Suprapubic skin (tissue), 4 donors: ENCODE results near the gene KRT77. TPM values are rescaled to one million over a fixed set of nuclear protein-coding genes. Genes with fewer than 3 reads are reported as not detected.

Source experiments
- DNase-seq, 2 donors: peaks; one replicate each; pipeline ENCODE4 v3.0.0-alpha.2; 2019; ENCODE audit warnings: low spot score in 2 of 2
- H3K27ac ChIP-seq: fragments of 200-600 bp; sonication (generic); one replicate; pipeline ENCODE4 v1.5.1; 2019
- H3K27me3 ChIP-seq: fragments of 200-600 bp; sonication (generic); one replicate; pipeline ENCODE4 v1.5.1; 2019
- H3K36me3 ChIP-seq: fragments of 200-600 bp; sonication (generic); one replicate; pipeline ENCODE4 v1.5.1; 2019
- H3K4me1 ChIP-seq: fragments of 200-600 bp; sonication (generic); one replicate; pipeline ENCODE4 v1.5.1; 2019
- H3K4me3 ChIP-seq: fragments of 200-600 bp; sonication (generic); one replicate; pipeline ENCODE4 v1.5.1; 2019; ENCODE audit warnings: mild to moderate bottlenecking
- H3K9me3 ChIP-seq: fragments of 200-600 bp; sonication (generic); one replicate; pipeline ENCODE4 v1.5.1; 2019
- EP300 ChIP-seq: sonication (generic); formaldehyde crosslinking; IDR thresholded peaks from one replicate; pipeline ENCODE4 v1.6.1; 2017; ENCODE audit warnings: antibody characterized with exemption
- POLR2A ChIP-seq, 2 donors: fragments of 450-650 bp; IDR thresholded peaks; one replicate each; pipeline ENCODE4 v1.6.1; 2017; ENCODE audit warnings: antibody characterized with exemption in 2 of 2, mild to moderate bottlenecking in 2 of 2, moderate library complexity in 2 of 2
- POLR2AphosphoS5 ChIP-seq, 3 donors: sonication (generic); formaldehyde crosslinking; IDR thresholded peaks; one replicate each; pipeline ENCODE4 v1.6.1; 2017; ENCODE audit warnings: antibody characterized with exemption in 3 of 3
- WGBS: methylation state at CpG from one replicate; pipeline ENCODE4 v1.1.5; 2018; 5-methylcytosine and 5-hydroxymethylcytosine counted together
- total RNA-seq, 4 donors: library from RNA; depleted of rRNA; stranded (reverse); fragments of >200 nt; gene quantifications; one replicate each; pipeline ENCODE4 v1.1.0, GENCODE V29; 2016
- TF ChIP-seq, protein P1 (sequence below), 2 donors: fragments of 200-600 bp in 1 of 2; fragments of 450-650 bp in 1 of 2; sonication (generic) in 1 of 2; IDR thresholded peaks; one replicate each; pipeline ENCODE4 v1.5.1; 2016 to 2019; ENCODE audit warnings: antibody characterized with exemption in 2 of 2, mild to moderate bottlenecking in 1 of 2, moderate library complexity in 1 of 2

KRT77 gene
- total RNA-seq, 4 donors from 2014 or later, result 146 to 424 (median 275) TPM

- no peaks in the 10 kb centered on the region for H3K4me1 ChIP-seq
- no peaks in the 10 kb centered on the region for H3K9me3 ChIP-seq
- WGBS, result 84% methylated on average over 5 of the region's 5 CpGs
- no peaks in the 10 kb centered on the region for H3K36me3 ChIP-seq
- no peak for DNase-seq
- no peak overlapping the region for H3K4me3 ChIP-seq
- peaks cover 13% of the 10 kb centered on the region for H3K27me3 ChIP-seq
- H3K27ac ChIP-seq, result no peak overlapping the region
- TF ChIP-seq POLR2A (IDR thresholded peaks at IDR 0.05), result no peak
- no peak for TF ChIP-seq EP300
- TF ChIP-seq, protein P1, sequence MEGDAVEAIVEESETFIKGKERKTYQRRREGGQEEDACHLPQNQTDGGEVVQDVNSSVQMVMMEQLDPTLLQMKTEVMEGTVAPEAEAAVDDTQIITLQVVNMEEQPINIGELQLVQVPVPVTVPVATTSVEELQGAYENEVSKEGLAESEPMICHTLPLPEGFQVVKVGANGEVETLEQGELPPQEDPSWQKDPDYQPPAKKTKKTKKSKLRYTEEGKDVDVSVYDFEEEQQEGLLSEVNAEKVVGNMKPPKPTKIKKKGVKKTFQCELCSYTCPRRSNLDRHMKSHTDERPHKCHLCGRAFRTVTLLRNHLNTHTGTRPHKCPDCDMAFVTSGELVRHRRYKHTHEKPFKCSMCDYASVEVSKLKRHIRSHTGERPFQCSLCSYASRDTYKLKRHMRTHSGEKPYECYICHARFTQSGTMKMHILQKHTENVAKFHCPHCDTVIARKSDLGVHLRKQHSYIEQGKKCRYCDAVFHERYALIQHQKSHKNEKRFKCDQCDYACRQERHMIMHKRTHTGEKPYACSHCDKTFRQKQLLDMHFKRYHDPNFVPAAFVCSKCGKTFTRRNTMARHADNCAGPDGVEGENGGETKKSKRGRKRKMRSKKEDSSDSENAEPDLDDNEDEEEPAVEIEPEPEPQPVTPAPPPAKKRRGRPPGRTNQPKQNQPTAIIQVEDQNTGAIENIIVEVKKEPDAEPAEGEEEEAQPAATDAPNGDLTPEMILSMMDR (IDR thresholded peaks at IDR 0.05), result no peak
- no peak for TF ChIP-seq POLR2AphosphoS5 (IDR thresholded peaks at IDR 0.05)
Observed at GRCh38 chr12:52745554-52745953, 42.2 kb upstream of the KRT77 start.

DNA sequence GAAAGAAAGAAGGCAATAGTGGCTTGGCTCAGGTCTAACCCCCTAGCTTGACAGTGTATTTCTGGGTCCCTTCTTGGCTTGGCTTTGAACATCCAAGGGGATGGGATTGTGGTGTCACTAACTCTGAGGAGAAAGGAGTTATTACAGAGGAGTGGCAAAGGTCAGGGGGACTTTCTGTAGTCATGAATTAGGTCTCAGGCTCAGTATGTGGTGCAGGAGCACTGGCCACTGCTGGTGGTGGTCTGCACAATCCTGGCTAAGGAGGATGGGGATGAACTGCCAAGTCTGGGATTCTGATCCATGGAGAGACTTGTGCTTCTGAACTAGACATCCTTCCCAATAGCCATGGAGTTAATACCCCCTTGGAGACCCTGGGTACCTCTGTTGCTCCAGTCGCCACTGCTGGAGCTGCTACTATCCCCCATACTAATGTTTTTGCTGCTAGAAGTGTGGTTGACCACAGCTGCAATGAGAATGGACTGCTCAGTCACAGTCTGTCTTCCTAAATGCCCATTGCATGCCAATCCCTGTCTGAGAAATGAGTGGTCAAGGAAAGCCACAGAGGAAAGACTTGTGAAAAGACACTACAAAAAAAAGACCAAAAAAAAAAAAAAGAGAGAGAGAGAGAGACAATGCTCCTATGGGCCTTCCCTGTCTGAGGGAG lies 41.3 kb upstream of the KRT77 start:
- no peaks in the 10 kb centered on the region for H3K36me3 ChIP-seq
- no peaks in the 10 kb centered on the region for H3K9me3 ChIP-seq
- H3K4me1 ChIP-seq, result no peaks in the 10 kb centered on the region
- H3K27me3 ChIP-seq, result peaks cover 13% of the 10 kb centered on the region
- H3K4me3 ChIP-seq, result no peak overlapping the region
- H3K27ac ChIP-seq, result no peak overlapping the region
- WGBS, result no CpG with 5 or more reads among the region's 1 CpG
- DNase-seq, result no peak
- TF ChIP-seq POLR2A (IDR thresholded peaks at IDR 0.05) (no peak), POLR2AphosphoS5 (IDR thresholded peaks at IDR 0.05) (no peak), EP300 (no peak)
- TF ChIP-seq, protein P1 (IDR thresholded peaks at IDR 0.05), result no peak

- peaks cover 13% of the 10 kb centered on the region for H3K27me3 ChIP-seq
- WGBS, result 68% methylated on average over 3 of the region's 3 CpGs
- no peaks in the 10 kb centered on the region for H3K9me3 ChIP-seq
- H3K36me3 ChIP-seq, result no peaks in the 10 kb centered on the region
- no peaks in the 10 kb centered on the region for H3K4me1 ChIP-seq
- no peak overlapping the region for H3K4me3 ChIP-seq
- TF ChIP-seq EP300 (no peak), POLR2A (IDR thresholded peaks at IDR 0.05) (no peak), POLR2AphosphoS5 (IDR thresholded peaks at IDR 0.05) (no peak)
- TF ChIP-seq, protein P1 (IDR thresholded peaks at IDR 0.05), result no peak
- no peak overlapping the region for H3K27ac ChIP-seq
- DNase-seq, result no peak
Observed at GRCh38 chr12:52742822-52743457, 39.6 kb upstream of the KRT77 start.

GRCh38 chr12:52742196-52742580 lies 38.9 kb upstream of the KRT77 start:
- Histone ChIP-seq H3K4me3 (no peak overlapping the region), H3K27ac (no peak overlapping the region), H3K4me1 (no peaks in the 10 kb centered on the region), H3K27me3 (peaks cover 13% of the 10 kb centered on the region), H3K9me3 (no peaks in the 10 kb centered on the region), H3K36me3 (no peaks in the 10 kb centered on the region)
- TF ChIP-seq POLR2A (IDR thresholded peaks at IDR 0.05) (no peak), POLR2AphosphoS5 (IDR thresholded peaks at IDR 0.05) (no peak), EP300 (no peak)
- TF ChIP-seq, protein P1 (IDR thresholded peaks at IDR 0.05), result no peak
- WGBS, result 67% methylated on average over 3 of the region's 7 CpGs
- DNase-seq, result no peak

DNA sequence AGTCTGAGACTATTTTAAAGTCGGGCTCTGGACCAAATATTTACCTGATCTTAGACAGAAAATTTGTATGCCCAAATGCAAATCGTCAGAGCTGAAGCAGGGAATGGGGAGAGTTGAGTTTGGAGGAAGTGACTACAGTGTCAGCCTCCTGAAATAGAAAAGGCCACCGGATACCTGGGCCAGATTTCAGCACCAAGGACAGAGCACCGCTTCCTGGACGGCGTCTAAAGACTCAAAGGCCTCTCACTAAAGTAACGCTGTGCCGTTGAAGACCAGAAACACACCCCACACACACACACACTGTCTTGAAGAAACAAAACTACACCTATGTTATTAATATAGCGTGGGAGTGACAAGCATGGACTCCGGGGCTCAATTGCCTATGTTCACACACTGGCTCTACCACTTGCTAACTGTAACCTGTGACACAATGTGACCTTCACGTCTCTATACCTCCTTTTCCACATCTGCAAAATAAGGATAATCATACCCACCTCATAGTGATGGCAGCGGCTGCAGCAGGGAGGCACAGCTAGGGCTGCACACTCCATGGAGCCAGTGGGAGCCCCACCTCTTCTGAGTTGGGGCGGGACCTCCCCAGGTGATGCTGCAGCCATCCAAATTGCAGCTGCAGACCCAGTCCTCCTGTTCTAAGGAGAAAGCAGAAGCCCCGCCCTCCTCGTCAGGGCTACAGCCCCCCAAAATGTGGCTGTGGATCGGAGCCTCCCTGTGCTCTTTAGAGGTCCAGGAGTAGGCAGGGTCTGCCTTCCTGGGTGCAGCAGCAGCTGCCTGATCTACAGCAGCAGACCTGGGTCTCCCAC lies 38.3 kb upstream of the KRT77 start:
- 20% methylated on average over 16 of the region's 16 CpGs for WGBS
- H3K27me3 ChIP-seq, result peaks cover 19% of the 10 kb centered on the region

More for the DNA sequence above, 38.3 kb upstream of the KRT77 start:
- no peak overlapping the region for H3K27ac ChIP-seq
- DNase-seq, result no peak
- no peaks in the 10 kb centered on the region for H3K9me3 ChIP-seq
- no peaks in the 10 kb centered on the region for H3K36me3 ChIP-seq
- TF ChIP-seq EP300, result no peak
- TF ChIP-seq POLR2AphosphoS5 (IDR thresholded peaks at IDR 0.05), result no peak
- no peak for TF ChIP-seq POLR2A (IDR thresholded peaks at IDR 0.05)
- TF ChIP-seq, protein P1 (IDR thresholded peaks at IDR 0.05), result no peak
- H3K4me3 ChIP-seq, result no peak overlapping the region
- H3K4me1 ChIP-seq, result no peaks in the 10 kb centered on the region
